Measurements from ENCODE around the gene NHSL2.

DNA sequence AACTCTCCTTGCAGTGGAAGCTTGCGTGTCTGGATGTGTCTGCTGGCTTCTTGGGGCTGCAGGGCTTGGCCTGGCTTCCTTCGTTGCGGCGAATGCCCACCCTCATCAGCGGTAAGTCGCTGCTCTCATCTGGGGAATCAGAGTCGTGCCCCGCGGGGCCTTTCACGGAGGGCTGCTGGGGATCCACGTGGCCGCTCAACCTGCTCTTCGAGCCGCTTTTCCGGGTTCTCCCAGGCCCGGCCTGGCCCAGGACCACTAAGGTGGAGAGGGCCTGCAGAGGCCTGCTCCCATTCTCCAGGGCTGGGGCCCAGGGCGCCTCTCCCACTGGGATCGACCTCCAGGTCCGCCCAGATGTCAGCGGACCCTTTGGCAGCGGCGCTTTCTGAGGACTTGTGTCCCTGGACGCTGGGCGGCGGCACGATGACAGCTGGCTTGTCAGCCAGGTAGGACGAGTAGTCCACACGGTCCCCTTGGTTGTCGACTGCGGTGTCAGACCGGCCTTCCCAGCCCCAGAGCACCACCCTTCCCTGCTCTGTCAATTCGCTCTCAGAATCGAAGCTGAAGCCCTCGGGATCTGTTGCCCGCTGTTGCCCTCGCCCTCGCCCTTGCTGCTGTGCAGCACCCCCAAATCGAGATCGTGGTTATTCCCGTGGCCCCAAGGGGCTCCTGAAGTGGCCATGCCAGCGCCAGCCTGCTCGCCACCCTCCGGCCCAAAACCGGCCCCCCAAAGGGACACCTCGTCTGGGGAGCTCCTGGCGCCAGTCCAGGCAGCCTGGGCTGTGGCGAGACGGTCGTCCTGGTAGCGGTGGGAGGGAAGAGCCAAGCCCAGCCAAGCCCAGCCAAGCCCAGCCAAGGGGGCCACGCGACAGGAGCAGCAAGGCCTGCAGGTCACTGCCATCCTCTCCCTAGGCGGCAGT is 37.8 kb upstream of the NHSL2 start:
- TF ChIP-seq GATA2 (IDR thresholded peaks at IDR 0.05; ENCODE audit: low read depth, low read length) = no peak
- no peak for TF ChIP-seq GATA3 (IDR thresholded peaks at IDR 0.05; ENCODE audit: low read depth, low read length)
